Body of pancreas (tissue), 4 donors: ENCODE measurements around the gene SNRPA1.

Source experiments
- CTCF ChIP-seq, 7 experiments: fragments of 450-650 bp in 4 of 7; fragments of 200-600 bp in 3 of 7; sonication (generic) in 3 of 7; IDR thresholded peaks; one replicate each; pipeline ENCODE4 v1.5.1; 2016 to 2019; ENCODE audit warnings: antibody characterized with exemption in 7 of 7
- POLR2A ChIP-seq, 3 donors: fragments of 450-650 bp; IDR thresholded peaks; one replicate each; pipeline ENCODE4 v1.6.1; 2016; ENCODE audit warnings: antibody characterized with exemption in 3 of 3, mild to moderate bottlenecking in 2 of 3

- TF ChIP-seq POLR2A (IDR thresholded peaks at IDR 0.05) (no peak), CTCF (IDR thresholded peaks at IDR 0.05) (no peak)
Observed at GRCh38 chr15:101308604-101309435, 13.8 kb upstream of the SNRPA1 start.
